BLaER1 treated with 17β-estradiol and CSF1 and Interleukin-3, amounts not matched to agents 10 nM and 100 nM (cell line): ENCODE measurements around the gene INPP4A.
A peak's percentile ranks its signal among the peaks of the same experiment; 100 is the strongest.

Experiments
- H3K27ac ChIP-seq, 11 experiments: shearing (Covaris generic); formaldehyde crosslinking; 2 replicates each; pipeline ENCODE4 v1.8.1; 2022
- H3K27me3 ChIP-seq, 11 experiments: shearing (Covaris generic); formaldehyde crosslinking; 2 replicates each; pipeline ENCODE4 v1.8.1; 2022
- H3K36me3 ChIP-seq, 11 experiments: shearing (Covaris generic); formaldehyde crosslinking; 2 replicates each; pipeline ENCODE4 v1.8.1; 2022
- H3K4me1 ChIP-seq, 10 experiments: shearing (Covaris generic); formaldehyde crosslinking; 2 replicates each; pipeline ENCODE4 v1.8.1; 2022
- H3K4me2 ChIP-seq, 11 experiments: shearing (Covaris generic); formaldehyde crosslinking; 2 replicates each; pipeline ENCODE4 v1.8.1; 2022
- H3K4me3 ChIP-seq, 10 experiments: shearing (Covaris generic); formaldehyde crosslinking; 2 replicates each; pipeline ENCODE4 v1.8.1; 2022
- H3K9ac ChIP-seq, 11 experiments: shearing (Covaris generic); formaldehyde crosslinking; 2 replicates each; pipeline ENCODE4 v1.8.1; 2022
- H3K9me3 ChIP-seq, 11 experiments: shearing (Covaris generic); formaldehyde crosslinking; replicated peaks in 1 of 11; 2 replicates each; pipeline ENCODE4 v1.8.1; 2022
- H4K20me1 ChIP-seq, 11 experiments: shearing (Covaris generic); formaldehyde crosslinking; 2 replicates each; pipeline ENCODE4 v1.8.1; 2022
- Cebpa-rat ChIP-seq, 11 experiments: shearing (Covaris generic); IDR thresholded peaks; 2 replicates each; pipeline ENCODE4 v1.8.1; 2022

Gene INPP4A

GRCh38 chr2:98488252-98488651 lies 43.6 kb downstream of the INPP4A start:
- H3K27me3 ChIP-seq: no peaks in the 10 kb centered on the region
- no peak for TF ChIP-seq Cebpa-rat (IDR thresholded peaks at IDR 0.05)
- peaks cover 13 to 89% (median 42%) of the 10 kb centered on the region in 11 experiments; a peak in 19 of 22 replicates for H4K20me1 ChIP-seq
- H3K4me1 ChIP-seq: peaks cover 10 to 64% (median 18%) of the 10 kb centered on the region in 10 experiments; a peak in 19 of 20 replicates
- no peak overlapping the region for H3K27ac ChIP-seq
- H3K9me3 ChIP-seq: peaks cover 0 to 12% (median 6%) of the 10 kb centered on the region in 11 experiments; a peak in 15 of 22 replicates
- H3K9ac ChIP-seq: no peak overlapping the region
- no peak overlapping the region for H3K4me3 ChIP-seq
- H3K4me2 ChIP-seq: peak overlapping the region in 2 of 11 experiments; percentile 1 to 5; a peak in 1 of 22 replicates
- peaks cover 0 to 22% (median 7%) of the 10 kb centered on the region in 11 experiments; a peak in 11 of 22 replicates for H3K36me3 ChIP-seq

- H3K4me3 ChIP-seq: no peak overlapping the region
- no peak overlapping the region for H3K27ac ChIP-seq
- H3K4me1 ChIP-seq: peaks cover 8 to 55% (median 13%) of the 10 kb centered on the region in 10 experiments; a peak in 18 of 20 replicates
- no peak for TF ChIP-seq Cebpa-rat (IDR thresholded peaks at IDR 0.05)
- no peaks in the 10 kb centered on the region for H3K27me3 ChIP-seq
- H3K9ac ChIP-seq: no peak overlapping the region
- H4K20me1 ChIP-seq: peaks cover 4 to 77% (median 34%) of the 10 kb centered on the region in 11 experiments; a peak in 15 of 22 replicates
- peaks cover 7 to 34% (median 15%) of the 10 kb centered on the region in 11 experiments; a peak in 17 of 22 replicates for H3K36me3 ChIP-seq
- H3K4me2 ChIP-seq: peak overlapping the region in 2 of 11 experiments; percentile 29 to 57; a peak in 3 of 22 replicates
- peaks cover 6 to 24% (median 19%) of the 10 kb centered on the region in 11 experiments for H3K9me3 ChIP-seq
These were observed 44.8 kb downstream of the INPP4A start for GRCh38 chr2:98489486-98489885.

GRCh38 chr2:98489971-98490962 lies 45.6 kb downstream of the INPP4A start:
- H3K9me3 ChIP-seq: peaks cover 14 to 32% (median 26%) of the 10 kb centered on the region in 11 experiments
- TF ChIP-seq Cebpa-rat (IDR thresholded peaks at IDR 0.05): no peak

GRCh38 chr2:98492441-98492840 lies 47.8 kb downstream of the INPP4A start:
- peaks cover 8 to 46% (median 11%) of the 10 kb centered on the region in 10 experiments; a peak in 18 of 20 replicates for H3K4me1 ChIP-seq
- peak overlapping the region; percentile 7 to 60 (median 37); a peak in 16 of 22 replicates for H3K4me2 ChIP-seq
- peaks cover 21 to 63% (median 34%) of the 10 kb centered on the region in 11 experiments; a peak in 20 of 22 replicates for H3K36me3 ChIP-seq
- peaks cover 4 to 54% (median 14%) of the 10 kb centered on the region in 11 experiments; a peak in 13 of 22 replicates for H4K20me1 ChIP-seq
- peak overlapping the region in 1 of 11 experiments; percentile 8; a peak in 1 of 22 replicates for H3K27ac ChIP-seq
- no peak overlapping the region for H3K9ac ChIP-seq
- no peaks in the 10 kb centered on the region for H3K27me3 ChIP-seq
- no peak for TF ChIP-seq Cebpa-rat (IDR thresholded peaks at IDR 0.05)
- H3K9me3 ChIP-seq: peaks cover 36 to 53% (median 48%) of the 10 kb centered on the region in 11 experiments
- H3K4me3 ChIP-seq: no peak overlapping the region

More at GRCh38 chr2:98489971-98490962, 45.6 kb downstream of the INPP4A start:
- Histone ChIP-seq H3K27me3 (no peaks in the 10 kb centered on the region), H4K20me1 (peaks cover 4 to 69% (median 28%) of the 10 kb centered on the region in 11 experiments; a peak in 14 of 22 replicates), H3K9ac (no peak overlapping the region), H3K27ac (no peak overlapping the region), H3K4me3 (no peak overlapping the region), H3K4me2 (peak overlapping the region in 2 of 11 experiments; percentile 21 to 29; a peak in 2 of 22 replicates), H3K36me3 (peaks cover 7 to 41% (median 22%) of the 10 kb centered on the region in 11 experiments; a peak in 17 of 22 replicates), H3K4me1 (peaks cover 8 to 55% (median 13%) of the 10 kb centered on the region in 10 experiments; a peak in 18 of 20 replicates)

- Histone ChIP-seq H4K20me1 (peaks cover 0 to 32% (median 8%) of the 10 kb centered on the region in 11 experiments; a peak in 11 of 22 replicates), H3K36me3 (peaks cover 23 to 67% (median 50%) of the 10 kb centered on the region in 11 experiments; a peak in 20 of 22 replicates), H3K9ac (no peak overlapping the region), H3K27ac (no peak overlapping the region), H3K9me3 (peaks cover 39 to 72% (median 60%) of the 10 kb centered on the region in 11 experiments), H3K4me3 (no peak overlapping the region), H3K27me3 (no peaks in the 10 kb centered on the region), H3K4me2 (no peak overlapping the region), H3K4me1 (peaks cover 8 to 40% (median 11%) of the 10 kb centered on the region in 10 experiments; a peak in 18 of 20 replicates)
- no peak for TF ChIP-seq Cebpa-rat (IDR thresholded peaks at IDR 0.05)
These were observed 50.0 kb downstream of the INPP4A start for GRCh38 chr2:98494699-98495098.

- H3K27ac ChIP-seq: no peak overlapping the region
- peaks cover 16 to 70% (median 48%) of the 10 kb centered on the region in 11 experiments; a peak in 20 of 22 replicates for H3K36me3 ChIP-seq
- H3K4me1 ChIP-seq: peaks cover 8 to 34% (median 10%) of the 10 kb centered on the region in 10 experiments; a peak in 18 of 20 replicates
- no peaks in the 10 kb centered on the region for H3K27me3 ChIP-seq
- H3K4me3 ChIP-seq: peak overlapping the region in 2 of 10 experiments; percentile 6 to 14; a peak in 1 of 20 replicates
- no peak for TF ChIP-seq Cebpa-rat (IDR thresholded peaks at IDR 0.05)
- no peak overlapping the region for H3K4me2 ChIP-seq
- no peak overlapping the region for H3K9ac ChIP-seq
- peaks cover 39 to 72% (median 60%) of the 10 kb centered on the region in 11 experiments for H3K9me3 ChIP-seq
- peaks cover 0 to 16% (median 0%) of the 10 kb centered on the region in 11 experiments; a peak in 4 of 22 replicates for H4K20me1 ChIP-seq
These were observed 52.3 kb downstream of the INPP4A start for GRCh38 chr2:98496750-98497493.

GRCh38 chr2:98498703-98499440 lies 54.2 kb downstream of the INPP4A start:
- peaks cover 0 to 30% (median 6%) of the 10 kb centered on the region in 10 experiments; a peak in 9 of 20 replicates for H3K4me1 ChIP-seq
- H3K27me3 ChIP-seq: no peaks in the 10 kb centered on the region
- no peak for TF ChIP-seq Cebpa-rat (IDR thresholded peaks at IDR 0.05)
- no peak overlapping the region for H3K4me3 ChIP-seq
- H3K4me2 ChIP-seq: peak overlapping the region in 3 of 11 experiments; percentile 36 to 49 (median 47); a peak in 6 of 22 replicates
- H3K9me3 ChIP-seq: peaks cover 39 to 54% (median 48%) of the 10 kb centered on the region in 11 experiments
- no peak overlapping the region for H3K9ac ChIP-seq
- H3K27ac ChIP-seq: peak overlapping the region in 2 of 11 experiments; percentile 2 to 14; a peak in 2 of 22 replicates
- peaks cover 0 to 22% (median 0%) of the 10 kb centered on the region in 11 experiments; a peak in 4 of 22 replicates for H4K20me1 ChIP-seq
- peaks cover 16 to 62% (median 40%) of the 10 kb centered on the region in 11 experiments; a peak in 20 of 22 replicates for H3K36me3 ChIP-seq
